ENCODE data around the gene RBM47.

Gene RBM47

GRCh38 chr4:40502934-40503333 lies 126.7 kb downstream of the RBM47 start:
- in situ Hi-C loops (cut with MboI; ENCODE audit: low sequenced_read_pairs): no loop called here

GRCh38 chr4:40502220-40502619 lies 127.4 kb downstream of the RBM47 start:
- in situ Hi-C loops (cut with MboI; ENCODE audit: low sequenced_read_pairs): no loop called here

- in situ Hi-C loops (cut with MboI; ENCODE audit: low sequenced_read_pairs): no loop called here
These were observed 128.9 kb downstream of the RBM47 start for GRCh38 chr4:40500781-40501180.

- in situ Hi-C loops (cut with MboI; ENCODE audit: low sequenced_read_pairs): no loop called here
These were observed 136.5 kb downstream of the RBM47 start for GRCh38 chr4:40493160-40493559.

GRCh38 chr4:40492691-40493090 lies 137.0 kb downstream of the RBM47 start:
- in situ Hi-C loops (cut with MboI; ENCODE audit: low sequenced_read_pairs): no loop called here

- in situ Hi-C loops (cut with MboI; ENCODE audit: low sequenced_read_pairs): no loop called here
These were observed 139.2 kb downstream of the RBM47 start for GRCh38 chr4:40490481-40490880.

GRCh38 chr4:40489961-40490360 lies 139.7 kb downstream of the RBM47 start:
- in situ Hi-C loops (cut with MboI; ENCODE audit: low sequenced_read_pairs): no loop called here

- in situ Hi-C loops (cut with MboI; ENCODE audit: low sequenced_read_pairs): no loop called here
These were observed 143.1 kb downstream of the RBM47 start for GRCh38 chr4:40486534-40486933.

- in situ Hi-C loops (cut with MboI; ENCODE audit: low sequenced_read_pairs): no loop called here
These were observed 145.1 kb downstream of the RBM47 start for GRCh38 chr4:40484346-40485090.

GRCh38 chr4:40482985-40483647 lies 146.5 kb downstream of the RBM47 start:
- in situ Hi-C loops (cut with MboI; ENCODE audit: low sequenced_read_pairs): no loop called here

- in situ Hi-C loops (cut with MboI; ENCODE audit: low sequenced_read_pairs): no loop called here
These were observed 147.7 kb downstream of the RBM47 start for GRCh38 chr4:40481977-40482376.

- in situ Hi-C loops (cut with MboI; ENCODE audit: low sequenced_read_pairs): no loop called here
These were observed 149.4 kb downstream of the RBM47 start for GRCh38 chr4:40480291-40480690.

GRCh38 chr4:40479378-40479777 lies 150.3 kb downstream of the RBM47 start:
- in situ Hi-C loops (cut with MboI; ENCODE audit: low sequenced_read_pairs): no loop called here

- in situ Hi-C loops (cut with MboI; ENCODE audit: low sequenced_read_pairs): no loop called here
These were observed 154.1 kb downstream of the RBM47 start for GRCh38 chr4:40475609-40476008.

- in situ Hi-C loops (cut with MboI; ENCODE audit: low sequenced_read_pairs): no loop called here
These were observed 155.9 kb downstream of the RBM47 start for GRCh38 chr4:40473578-40474388.

GRCh38 chr4:40471923-40472322 lies 157.7 kb downstream of the RBM47 start:
- in situ Hi-C loops (cut with MboI; ENCODE audit: low sequenced_read_pairs): no loop called here

GRCh38 chr4:40466789-40467188 lies 162.9 kb downstream of the RBM47 start:
- in situ Hi-C loops (cut with MboI; ENCODE audit: low sequenced_read_pairs): no loop called here

- in situ Hi-C loops (cut with MboI; ENCODE audit: low sequenced_read_pairs): no loop called here
These were observed 167.3 kb downstream of the RBM47 start for GRCh38 chr4:40462326-40462725.

GRCh38 chr4:40461879-40462278 lies 167.8 kb downstream of the RBM47 start:
- in situ Hi-C loops (cut with MboI; ENCODE audit: low sequenced_read_pairs): no loop called here

GRCh38 chr4:40461062-40461461 lies 168.6 kb downstream of the RBM47 start:
- in situ Hi-C loops (cut with MboI; ENCODE audit: low sequenced_read_pairs): no loop called here

- in situ Hi-C loops (cut with MboI; ENCODE audit: low sequenced_read_pairs): no loop called here
These were observed 171.0 kb downstream of the RBM47 start for GRCh38 chr4:40458683-40459082.

- in situ Hi-C loops (cut with MboI; ENCODE audit: low sequenced_read_pairs): no loop called here
These were observed 171.6 kb downstream of the RBM47 start for GRCh38 chr4:40458109-40458508.

Data from HL-60/S4 (cell line).